Kidney tubule cell (primary cell): ENCODE measurements around the gene NDC1.
"Not testable (repeated sequence)": the region's sequence is repeated elsewhere in the genome, so short reads cannot be mapped to it uniquely, and the experiment has no call there.

ENCODE experiments used
- DNase-seq: peaks from one replicate; pipeline ENCODE4 v3.0.0-alpha.2; 2018; ENCODE audit warnings: low spot score

NDC1 gene

GRCh38 chr1:53765657-53766056 lies 72.4 kb downstream of the NDC1 start:
- peak; percentile 52 for DNase-seq

GRCh38 chr1:53763911-53764310 lies 74.2 kb downstream of the NDC1 start:
- DNase-seq, result peak; percentile 40

- DNase-seq, result no peak
Measured at GRCh38 chr1:53763461-53763860, 74.6 kb downstream of the NDC1 start.

- DNase-seq, result not testable (repeated sequence)
Measured at GRCh38 chr1:53760497-53760896, 77.6 kb downstream of the NDC1 start.

- no peak for DNase-seq
Measured at GRCh38 chr1:53755874-53756273, 82.2 kb downstream of the NDC1 start.

DNA sequence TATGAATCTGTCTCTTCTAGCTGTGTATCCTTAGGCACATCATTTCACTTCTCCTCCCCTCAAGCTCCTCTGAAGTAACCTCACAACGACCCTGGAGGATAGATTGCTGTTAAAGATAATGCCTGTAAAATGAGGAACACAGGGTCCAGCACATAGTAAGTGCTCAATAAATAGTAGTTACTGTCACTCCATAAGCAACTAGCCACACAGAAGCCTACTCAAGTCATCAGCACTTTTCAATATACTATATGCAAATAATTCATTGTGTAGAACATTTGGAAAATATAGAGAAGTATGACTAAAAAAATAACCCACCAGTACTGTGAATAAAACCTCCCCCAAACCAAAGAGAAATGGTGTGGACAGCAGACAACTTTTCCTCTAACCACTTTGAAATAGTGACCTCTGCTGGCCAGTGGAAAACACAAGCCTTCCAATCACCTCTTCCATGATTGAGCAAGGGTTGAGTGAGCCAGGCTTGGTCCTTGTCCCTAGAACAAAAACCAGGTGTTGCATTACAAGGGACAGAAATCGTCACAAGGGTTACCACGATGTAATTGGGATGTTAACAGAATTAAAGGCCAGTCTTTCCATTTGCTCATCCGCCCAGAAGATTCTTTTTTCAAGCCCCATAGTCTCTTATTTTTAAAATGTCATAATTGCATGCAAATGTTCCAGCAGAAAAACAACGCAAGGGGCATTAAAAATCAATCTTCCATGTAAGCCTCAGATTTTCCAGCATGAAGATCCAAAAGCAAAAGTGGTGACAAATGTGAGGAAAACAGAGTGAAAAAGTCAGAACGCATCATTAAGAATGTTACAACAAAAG lies 83.4 kb downstream of the NDC1 start:
- peak; percentile 55 for DNase-seq

GRCh38 chr1:53752281-53752680 lies 85.8 kb downstream of the NDC1 start:
- no peak for DNase-seq

DNA sequence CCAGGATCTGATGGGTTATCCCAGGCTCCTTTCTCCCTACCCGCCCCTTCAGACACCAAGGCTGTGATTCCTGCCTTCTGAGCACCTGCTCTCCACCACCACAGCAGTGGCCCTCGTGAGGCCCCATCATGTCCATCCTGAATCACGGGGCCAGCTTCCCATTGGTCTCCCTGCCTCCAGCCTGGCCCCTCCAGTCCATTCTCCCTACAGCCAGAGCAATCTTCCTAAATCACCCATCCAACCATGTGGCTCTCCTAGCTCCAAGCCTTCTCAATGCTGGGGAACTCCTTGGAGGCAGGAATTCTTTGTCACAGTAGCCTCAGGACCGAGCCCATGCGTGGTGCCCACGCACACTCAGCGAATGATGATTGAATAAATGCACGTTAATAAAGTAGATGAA lies 90.3 kb downstream of the NDC1 start:
- no peak for DNase-seq

- peak; percentile 72 for DNase-seq
Measured at GRCh38 chr1:53740621-53741105, 97.4 kb downstream of the NDC1 start.

GRCh38 chr1:53739109-53739681 lies 98.9 kb downstream of the NDC1 start, which contains the start of gene GLIS1:
TSS of gene GLIS1 (minus strand) at chr1:53739164. CDS start at chr1:53738064, 1,100 bp downstream.
- peak; percentile 87 for DNase-seq

- DNase-seq, result peak; percentile 17
Measured at GRCh38 chr1:53738205-53739108, 99.6 kb downstream of the NDC1 start.

DNA sequence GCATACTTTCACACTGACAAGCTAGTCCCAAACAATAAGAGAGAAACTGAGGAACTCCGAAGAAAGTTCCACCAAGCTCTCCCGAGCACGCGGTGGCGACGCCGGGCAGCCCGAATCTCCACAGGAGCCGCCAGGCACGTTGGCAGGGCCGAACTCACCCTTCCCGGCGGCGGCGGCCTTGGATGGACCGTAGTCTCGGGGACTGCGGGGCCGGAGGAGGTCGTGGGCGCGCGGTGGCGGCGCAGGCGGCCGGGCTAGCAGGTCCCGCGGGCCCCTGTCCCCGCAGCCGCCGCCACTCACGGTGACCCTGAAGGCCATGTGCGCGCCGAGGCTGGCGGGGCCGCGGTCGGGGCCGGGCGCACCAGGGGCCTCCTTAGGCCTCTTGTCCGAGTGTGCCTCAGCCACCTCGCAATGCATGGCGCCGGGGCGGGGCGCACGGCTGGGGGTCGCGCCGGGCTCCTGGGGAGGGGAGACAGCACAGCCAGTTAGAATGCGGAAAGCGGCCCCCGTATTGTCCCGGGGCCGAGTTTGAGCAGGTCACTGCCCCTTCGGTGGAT lies 100.4 kb downstream of the NDC1 start:
- peak; percentile 23 for DNase-seq

DNA sequence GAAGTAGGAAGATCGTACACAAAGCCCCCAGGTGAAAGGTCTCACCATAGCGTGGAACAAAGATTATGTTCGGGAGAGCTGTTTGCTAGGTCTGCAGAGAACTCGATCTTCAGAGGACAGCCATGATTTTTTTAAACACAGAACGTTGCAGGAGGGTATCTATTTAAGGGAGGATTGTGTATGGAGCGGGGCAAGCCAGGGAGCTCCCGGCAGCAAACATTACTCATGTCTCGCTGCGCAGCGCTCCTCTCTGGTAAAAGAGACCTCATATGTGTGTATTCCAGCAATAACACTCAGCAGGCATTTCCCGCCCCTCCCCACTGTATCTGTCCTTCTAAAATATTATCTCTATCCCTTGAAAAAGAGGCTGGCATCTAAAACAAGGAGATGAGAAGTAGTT lies 101.8 kb downstream of the NDC1 start:
- DNase-seq, result peak; percentile 50

DNA sequence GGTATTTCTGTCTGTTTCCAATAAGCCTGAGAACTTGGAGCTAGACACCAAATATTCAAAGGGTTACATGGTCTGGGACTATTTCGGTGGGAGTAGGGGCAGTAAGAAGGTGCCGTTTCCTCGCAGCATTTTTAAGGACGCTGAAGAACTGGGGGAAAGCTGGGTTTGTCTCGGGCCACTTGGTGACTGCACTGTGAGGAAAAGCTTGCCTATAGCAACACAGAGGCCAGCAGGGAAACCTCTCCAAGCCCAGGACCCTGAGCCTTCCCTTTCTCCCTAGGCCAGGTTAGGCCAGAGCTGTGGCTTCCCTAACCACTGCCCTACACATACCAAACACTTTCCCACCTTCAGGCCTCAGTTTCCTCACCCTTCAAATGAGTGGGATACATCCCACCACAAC lies 102.4 kb downstream of the NDC1 start:
- DNase-seq, result no peak

DNA sequence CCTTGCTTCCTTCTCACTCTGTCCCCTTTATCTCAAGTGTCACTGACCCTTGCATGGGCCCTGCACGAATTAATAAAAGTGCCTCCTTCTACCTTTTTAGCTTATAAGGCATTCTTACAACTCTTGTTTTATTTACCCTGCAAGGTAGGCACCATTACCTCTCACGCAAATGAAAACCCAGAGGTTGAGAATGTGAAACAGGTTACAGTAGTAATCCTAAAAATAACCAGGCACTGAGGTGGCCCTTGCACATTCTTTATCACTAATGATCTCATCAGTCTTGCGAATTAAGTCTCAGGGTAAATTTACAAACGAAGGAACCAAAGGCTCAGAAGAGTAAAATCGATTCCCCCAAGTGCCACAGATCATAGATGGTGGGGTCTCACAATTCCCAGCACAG lies 102.8 kb downstream of the NDC1 start:
- DNase-seq, result peak; percentile 45

DNA sequence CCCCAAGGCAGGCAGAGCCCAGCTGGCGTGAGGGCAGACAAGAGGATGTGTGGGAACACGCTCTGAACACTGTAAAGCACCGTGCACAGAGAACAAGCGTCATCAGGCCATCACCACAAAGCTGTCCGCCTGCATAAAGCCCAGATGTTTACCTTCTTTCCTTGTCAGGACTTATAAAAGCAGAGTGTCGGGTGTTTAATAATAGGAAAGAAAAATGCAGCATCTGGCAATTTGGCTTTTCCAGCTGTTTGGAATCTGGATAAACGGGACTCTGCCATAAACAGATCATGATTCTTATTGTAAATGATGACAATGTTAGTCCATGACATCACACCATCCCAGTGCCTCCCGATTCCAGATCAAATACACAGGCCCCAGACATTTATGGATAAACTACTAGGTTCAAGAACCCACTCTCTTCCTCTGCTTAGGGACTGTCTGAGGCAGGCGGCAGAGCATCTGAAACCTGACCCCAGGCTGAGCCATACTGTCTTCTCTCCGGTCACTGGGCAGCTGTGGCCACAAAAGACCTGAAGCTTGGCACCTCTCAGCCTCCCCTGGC lies 103.4 kb downstream of the NDC1 start:
- peak; percentile 44 for DNase-seq

DNA sequence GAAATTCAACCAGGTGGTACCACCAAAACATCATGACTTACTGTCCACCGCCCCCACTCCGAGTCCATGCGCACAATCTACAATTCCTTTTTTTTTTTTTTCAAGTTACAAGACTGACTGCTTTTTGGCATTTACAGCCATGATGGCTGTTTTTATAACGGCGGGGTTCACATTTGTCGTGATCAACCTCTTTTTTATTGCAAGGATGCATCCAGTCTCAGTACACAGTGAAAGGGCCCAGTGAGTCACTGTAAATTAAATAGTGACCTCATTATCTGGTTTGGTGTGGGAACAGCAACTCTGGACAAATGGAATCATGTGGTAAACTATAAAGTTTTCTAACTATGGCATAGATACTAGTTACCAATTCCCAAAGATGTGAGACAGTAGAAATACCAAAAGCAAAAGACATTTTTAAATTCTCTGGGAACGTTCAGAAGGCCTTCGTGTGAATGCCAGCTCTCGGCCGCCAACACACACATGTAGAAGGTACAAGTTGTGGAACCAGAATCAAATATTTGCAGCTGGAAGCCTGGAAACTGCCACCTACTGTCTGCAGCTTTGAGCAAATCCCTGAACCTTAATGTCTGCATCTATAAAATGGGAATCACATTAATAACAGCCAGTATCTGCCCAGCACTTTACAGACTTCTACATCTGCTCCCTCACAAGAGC lies 104.0 kb downstream of the NDC1 start:
- peak; percentile 63 for DNase-seq

- DNase-seq, result no peak
Measured at GRCh38 chr1:53733447-53733931, 104.6 kb downstream of the NDC1 start.

DNA sequence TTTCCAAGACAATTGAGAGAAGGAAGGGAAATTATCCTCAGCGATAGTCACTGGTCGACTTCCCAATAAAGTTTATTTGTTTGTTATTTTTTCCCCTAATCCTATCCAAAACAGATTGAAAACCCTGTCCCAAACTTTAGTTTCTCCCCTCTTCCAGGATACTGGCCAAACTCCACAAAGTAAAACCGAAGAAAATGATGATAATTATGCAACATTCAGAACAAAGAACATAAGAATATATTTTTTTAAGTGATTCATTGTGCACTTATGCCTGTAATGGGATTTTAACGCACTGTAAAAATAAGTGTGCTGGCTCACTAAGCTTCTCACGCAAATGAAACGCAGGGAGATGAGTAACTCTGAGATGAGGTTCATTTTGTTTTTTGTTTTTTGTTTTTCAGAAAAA lies 105.2 kb downstream of the NDC1 start:
- peak; percentile 77 for DNase-seq

- no peak for DNase-seq
Measured at GRCh38 chr1:53732409-53732808, 105.7 kb downstream of the NDC1 start.

GRCh38 chr1:53731779-53732305 lies 106.3 kb downstream of the NDC1 start:
- peak; percentile 70 for DNase-seq
